CD14-positive monocyte (primary cell): ENCODE data around the gene ADAMTS15. TPM values are rescaled to one million over a fixed set of nuclear protein-coding genes. Genes with fewer than 3 reads are reported as not detected.

Experiments used
- DNase-seq, 3 donors: peaks; one replicate each; pipeline ENCODE4 v3.0.0-alpha.2; 2011 to 2022
- H2AFZ ChIP-seq: 2 replicates; pipeline ENCODE4 v1.6.0; 2012; ENCODE audit warnings: mild to moderate bottlenecking, low read depth, low read length, inconsistent platforms; ENCODE audit not compliant: insufficient read depth, poor library complexity, severe bottlenecking
- H3K27ac ChIP-seq, 2 donors: 1 replicate in 1 of 2; 2 replicates in 1 of 2; pipeline ENCODE4 v1.5.1; 2012 to 2013; ENCODE audit warnings: low read length in 2 of 2, control low read depth in 1 of 2, inconsistent platforms in 1 of 2, low read depth in 1 of 2, mild to moderate bottlenecking in 1 of 2
- H3K27me3 ChIP-seq, 2 donors: one replicate each; pipeline versions ENCODE4 v1.6.0 to v1.6.1; 2011 to 2013; ENCODE audit warnings: low read length in 2 of 2; ENCODE audit not compliant: control insufficient read depth in 2 of 2, insufficient read depth in 2 of 2
- H3K36me3 ChIP-seq, 2 donors: replicated peaks in 1 of 2; 1 replicate in 1 of 2; 2 replicates in 1 of 2; pipeline versions ENCODE4 v1.5.1 to v1.6.1; 2012 to 2013; ENCODE audit warnings: low read length in 2 of 2, control low read depth in 1 of 2, inconsistent platforms in 1 of 2, mild to moderate bottlenecking in 1 of 2; ENCODE audit not compliant: insufficient read depth in 2 of 2, control insufficient read depth in 1 of 2
- H3K4me1 ChIP-seq, 2 donors: 1 replicate in 1 of 2; 2 replicates in 1 of 2; pipeline versions ENCODE4 v1.5.1 to v1.6.1; 2012 to 2013; ENCODE audit warnings: low read length in 2 of 2, control low read depth in 1 of 2, inconsistent platforms in 1 of 2, mild to moderate bottlenecking in 1 of 2, moderate library complexity in 1 of 2; ENCODE audit not compliant: insufficient read depth in 2 of 2, control insufficient read depth in 1 of 2
- H3K4me2 ChIP-seq: replicated peaks from 2 replicates; pipeline ENCODE3; 2012; ENCODE audit warnings: low read length, moderate library complexity, mild to moderate bottlenecking; ENCODE audit not compliant: poor library complexity, severe bottlenecking; ENCODE audit errors: extremely low read depth
- H3K4me3 ChIP-seq, 3 experiments: fragments of 200-600 bp in 1 of 3; sonication (generic) in 1 of 3; replicated peaks in 1 of 3; 1 replicate in 2 of 3; 2 replicates in 1 of 3; pipeline ENCODE4 v1.5.1; 2011 to 2013; ENCODE audit warnings: low read length in 3 of 3, mild to moderate bottlenecking in 3 of 3, control low read depth in 2 of 3, low read depth in 2 of 3, inconsistent platforms in 1 of 3, moderate library complexity in 1 of 3
- H3K79me2 ChIP-seq: 2 replicates; pipeline ENCODE4 v1.6.0; 2012; ENCODE audit warnings: mild to moderate bottlenecking, control low read depth, inconsistent platforms, low read length, moderate library complexity; ENCODE audit not compliant: insufficient read depth
- H3K9ac ChIP-seq: 2 replicates; pipeline ENCODE4 v1.6.0; 2017; ENCODE audit warnings: low read length, mild to moderate bottlenecking; ENCODE audit not compliant: insufficient read depth, poor library complexity, severe bottlenecking
- H3K9me3 ChIP-seq, 2 donors: replicated peaks in 1 of 2; 1 replicate in 1 of 2; 2 replicates in 1 of 2; pipeline versions ENCODE4 v1.5.1 to v1.6.1; 2012 to 2013; ENCODE audit warnings: low read length in 2 of 2, control low read depth in 1 of 2; ENCODE audit not compliant: control insufficient read depth in 1 of 2, insufficient read depth in 1 of 2
- H4K20me1 ChIP-seq: 2 replicates; pipeline ENCODE4 v1.6.0; 2012; ENCODE audit warnings: mild to moderate bottlenecking, low read length, control low read depth, moderate library complexity; ENCODE audit not compliant: insufficient read depth
- H3K27ac Mint-ChIP-seq, 7 donors: one replicate each; pipeline ENCODE4 v1.8.0; 2020; ENCODE audit warnings: mild to moderate bottlenecking in 7 of 7, mixed read lengths in 7 of 7, moderate library complexity in 6 of 7, inconsistent platforms in 2 of 7
- H3K27me3 Mint-ChIP-seq, 3 donors: one replicate each; pipeline ENCODE4 v1.8.0; 2021 to 2022; ENCODE audit warnings: low read depth in 3 of 3, mild to moderate bottlenecking in 3 of 3, mixed read lengths in 3 of 3, moderate library complexity in 3 of 3, inconsistent platforms in 1 of 3
- H3K36me3 Mint-ChIP-seq, 2 donors: one replicate each; pipeline ENCODE4 v1.8.0; 2020; ENCODE audit warnings: mixed read lengths in 2 of 2, inconsistent platforms in 1 of 2, mild to moderate bottlenecking in 1 of 2
- H3K4me1 Mint-ChIP-seq: one replicate; pipeline ENCODE4 v1.8.0; 2020; ENCODE audit warnings: mild to moderate bottlenecking, mixed read lengths
- H3K4me3 Mint-ChIP-seq, 2 donors: one replicate each; pipeline ENCODE4 v1.8.0; 2020; ENCODE audit warnings: mild to moderate bottlenecking in 2 of 2, mixed read lengths in 2 of 2, moderate library complexity in 1 of 2
- H3K9me3 Mint-ChIP-seq, 7 donors: one replicate each; pipeline ENCODE4 v1.8.0; 2020 to 2022; ENCODE audit warnings: mixed read lengths in 7 of 7, mild to moderate bottlenecking in 6 of 7, moderate library complexity in 6 of 7, inconsistent platforms in 2 of 7
- CTCF ChIP-seq: fragments of 200-600 bp; IDR thresholded peaks from one replicate; pipeline ENCODE4 v1.8.0; 2022; ENCODE audit warnings: antibody characterized with exemption, mild to moderate bottlenecking
- WGBS: methylation state at CpG from one replicate; pipeline ENCODE4 v1.1.5; 2013; ENCODE audit warnings: missing lambda C conversion rate; ENCODE audit not compliant: insufficient coverage; 5-methylcytosine and 5-hydroxymethylcytosine counted together
- intact Hi-C, 2 donors: fragments of 100-400 bp; cut with micrococcal nuclease; formaldehyde crosslinking; loops; one replicate each; pipeline versions ENCODE4 v1.15.0 to v1.15.1; 2023
- polyA plus RNA-seq, 3 donors: library from polyadenylated mRNA; depleted of rRNA in 1 of 3; unstranded in 2 of 3; stranded (reverse) in 1 of 3; fragments of 300-500 nt in 2 of 3; fragments of >200 nt in 1 of 3; fragmentation: Illumina TruSeq in 2 of 3; gene quantifications; 1 replicate in 2 of 3; 2 replicates in 1 of 3; pipeline ENCODE4 v1.2.3, GENCODE V29; 2012 to 2021

Gene ADAMTS15
- polyA plus RNA-seq, 3 donors, result not detected

- DNase-seq, result no peak
- no peaks in the 10 kb centered on the region for H3K27me3 ChIP-seq
- Mint-ChIP-seq H3K9me3 (peaks cover 0 to 4% (median 2%) of the 10 kb centered on the region in 7 donors), H3K4me1 (no peaks in the 10 kb centered on the region), H3K27ac (no peak overlapping the region), H3K36me3 (no peaks in the 10 kb centered on the region), H3K27me3 (peaks cover 2 to 4% (median 3%) of the 10 kb centered on the region in 3 donors), H3K4me3 (no peak overlapping the region)
- H3K4me1 ChIP-seq, result no peaks in the 10 kb centered on the region
- no peaks in the 10 kb centered on the region for H3K9me3 ChIP-seq
- H3K27ac ChIP-seq, result no peak overlapping the region
- H3K9ac ChIP-seq, result no peak overlapping the region
- WGBS, result 98% methylated on average over 14 of the region's 14 CpGs
- H2AFZ ChIP-seq, result no peak overlapping the region
- no peak overlapping the region for H3K4me3 ChIP-seq
- TF ChIP-seq CTCF, result no peak
- H3K4me2 ChIP-seq, result no peak overlapping the region
- no peaks in the 10 kb centered on the region for H3K36me3 ChIP-seq
- no peaks in the 10 kb centered on the region for H3K79me2 ChIP-seq
- no peaks in the 10 kb centered on the region for H4K20me1 ChIP-seq
- intact Hi-C loops, result no loop called here
Observed at GRCh38 chr11:130485983-130486382, 37.5 kb downstream of the ADAMTS15 start.

DNA sequence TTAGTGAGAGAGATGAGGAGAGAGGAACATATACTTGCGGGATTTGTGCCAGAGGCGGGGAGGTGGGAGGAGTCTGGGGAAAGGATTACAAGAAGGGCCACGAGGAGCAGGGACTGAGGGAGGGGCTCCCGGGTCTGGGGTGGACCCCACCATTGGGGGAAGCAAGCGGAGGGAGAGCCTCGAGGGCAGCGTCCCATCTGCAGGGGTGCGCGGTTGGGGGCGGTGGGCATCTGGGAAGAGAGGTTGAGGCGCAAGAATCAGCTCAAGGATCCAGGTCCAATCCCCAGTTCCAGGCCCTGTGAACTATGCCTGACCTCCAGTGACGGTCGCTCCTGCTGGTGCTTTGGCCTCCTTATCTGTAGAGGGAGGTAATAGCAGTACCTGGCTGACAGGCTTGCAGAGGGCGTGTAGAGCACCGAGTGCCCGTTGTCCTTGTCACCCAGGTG, 38.0 kb downstream of the ADAMTS15 start:
- H3K9me3 Mint-ChIP-seq, result peaks cover 0 to 4% (median 2%) of the 10 kb centered on the region in 7 donors

More for the DNA sequence above, 38.0 kb downstream of the ADAMTS15 start:
- H3K9ac ChIP-seq, result no peak overlapping the region
- TF ChIP-seq CTCF, result no peak
- Mint-ChIP-seq H3K27me3 (peaks cover 2 to 6% (median 4%) of the 10 kb centered on the region in 3 donors), H3K27ac (no peak overlapping the region), H3K4me1 (no peaks in the 10 kb centered on the region), H3K36me3 (no peaks in the 10 kb centered on the region), H3K4me3 (no peak overlapping the region)
- no peak for DNase-seq
- no peaks in the 10 kb centered on the region for H4K20me1 ChIP-seq
- no peak overlapping the region for H3K4me2 ChIP-seq
- no peaks in the 10 kb centered on the region for H3K79me2 ChIP-seq
- H3K9me3 ChIP-seq, result no peaks in the 10 kb centered on the region
- H3K27ac ChIP-seq, result no peak overlapping the region
- H3K4me3 ChIP-seq, result no peak overlapping the region
- H3K36me3 ChIP-seq, result no peaks in the 10 kb centered on the region
- H2AFZ ChIP-seq, result no peak overlapping the region
- H3K4me1 ChIP-seq, result no peaks in the 10 kb centered on the region
- H3K27me3 ChIP-seq, result no peaks in the 10 kb centered on the region
- intact Hi-C loops, result no loop called here
- WGBS, result 99% methylated on average over 16 of the region's 16 CpGs
